Transverse colon (tissue), 4 donors: Measurements from ENCODE around the gene ARFGEF2.

Experiments used
- EP300 ChIP-seq: sonication (generic); formaldehyde crosslinking; IDR thresholded peaks from one replicate; pipeline ENCODE4 v1.6.1; 2017; ENCODE audit warnings: antibody characterized with exemption, low read depth
- POLR2AphosphoS5 ChIP-seq, 3 donors: sonication (generic); formaldehyde crosslinking; IDR thresholded peaks; one replicate each; pipeline ENCODE4 v1.6.1; 2016; ENCODE audit warnings: antibody characterized with exemption in 3 of 3
- TF ChIP-seq, protein P1 (sequence below), 5 experiments: fragments of 200-600 bp in 3 of 5; fragments of 450-650 bp in 2 of 5; sonication (generic) in 3 of 5; IDR thresholded peaks; 1 replicate in 2 of 5; 2 replicates in 3 of 5; pipeline ENCODE4 v1.5.1; 2016 to 2017; ENCODE audit warnings: antibody characterized with exemption in 5 of 5, inconsistent platforms in 3 of 5, mild to moderate bottlenecking in 2 of 5, moderate library complexity in 1 of 5

DNA sequence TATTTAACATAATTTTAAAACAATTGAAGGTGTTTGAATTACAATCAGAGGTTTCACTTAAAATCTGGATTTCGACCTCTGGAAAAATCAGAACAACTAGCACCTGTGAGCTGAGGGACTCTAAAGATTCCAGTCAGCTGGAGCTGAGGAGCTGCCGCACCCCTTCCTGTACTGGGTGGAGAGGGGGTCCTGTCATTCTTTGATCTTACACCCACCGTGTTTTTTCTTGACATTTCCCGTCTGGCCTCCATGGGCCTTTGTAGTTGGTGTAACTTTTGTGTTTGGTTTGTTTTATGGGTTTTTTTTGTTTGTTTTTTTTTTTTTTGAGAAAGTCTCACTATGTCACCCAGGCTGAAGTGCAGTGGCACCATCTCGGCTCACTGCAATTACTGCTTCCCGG is 17.2 kb downstream of the ARFGEF2 start:
- TF ChIP-seq, protein P1, sequence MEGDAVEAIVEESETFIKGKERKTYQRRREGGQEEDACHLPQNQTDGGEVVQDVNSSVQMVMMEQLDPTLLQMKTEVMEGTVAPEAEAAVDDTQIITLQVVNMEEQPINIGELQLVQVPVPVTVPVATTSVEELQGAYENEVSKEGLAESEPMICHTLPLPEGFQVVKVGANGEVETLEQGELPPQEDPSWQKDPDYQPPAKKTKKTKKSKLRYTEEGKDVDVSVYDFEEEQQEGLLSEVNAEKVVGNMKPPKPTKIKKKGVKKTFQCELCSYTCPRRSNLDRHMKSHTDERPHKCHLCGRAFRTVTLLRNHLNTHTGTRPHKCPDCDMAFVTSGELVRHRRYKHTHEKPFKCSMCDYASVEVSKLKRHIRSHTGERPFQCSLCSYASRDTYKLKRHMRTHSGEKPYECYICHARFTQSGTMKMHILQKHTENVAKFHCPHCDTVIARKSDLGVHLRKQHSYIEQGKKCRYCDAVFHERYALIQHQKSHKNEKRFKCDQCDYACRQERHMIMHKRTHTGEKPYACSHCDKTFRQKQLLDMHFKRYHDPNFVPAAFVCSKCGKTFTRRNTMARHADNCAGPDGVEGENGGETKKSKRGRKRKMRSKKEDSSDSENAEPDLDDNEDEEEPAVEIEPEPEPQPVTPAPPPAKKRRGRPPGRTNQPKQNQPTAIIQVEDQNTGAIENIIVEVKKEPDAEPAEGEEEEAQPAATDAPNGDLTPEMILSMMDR (IDR thresholded peaks at IDR 0.05) = no peak
- no peak for TF ChIP-seq EP300
- no peak for TF ChIP-seq POLR2AphosphoS5 (IDR thresholded peaks at IDR 0.05)
